Astrocyte (in vitro differentiated cells and primary cell): ENCODE measurements around the gene KIF7.

Experiments
- EZH2 ChIP-seq: IDR thresholded peaks from 2 replicates; pipeline ENCODE4 v1.6.1; 2012; ENCODE audit warnings: mild to moderate bottlenecking, low read length, inconsistent platforms; ENCODE audit not compliant: insufficient read depth
- TF ChIP-seq, protein P1 (sequence below): IDR thresholded peaks from 2 replicates; pipeline ENCODE4 v1.5.1; 2011; ENCODE audit warnings: low read depth, mild to moderate bottlenecking, inconsistent platforms, low read length, moderate library complexity; ENCODE audit not compliant: insufficient read depth

DNA sequence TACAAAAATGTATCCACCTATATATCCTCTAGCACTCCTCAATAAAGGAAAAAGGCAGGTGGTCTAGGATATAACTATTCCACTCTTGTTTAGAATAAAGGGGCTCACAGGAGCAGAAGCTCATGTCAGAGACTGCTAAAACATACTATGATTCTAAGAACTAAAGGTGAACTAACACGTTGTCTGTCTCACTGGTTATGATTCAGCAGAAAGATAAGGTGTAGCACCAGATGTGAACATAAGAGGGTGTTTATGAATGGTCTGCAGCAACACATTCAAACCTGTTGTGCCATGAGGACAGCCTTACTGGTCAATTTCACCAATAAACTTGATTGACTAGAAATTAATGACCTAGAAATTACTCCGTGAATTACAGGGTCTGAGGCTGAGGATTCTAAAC is 30.7 kb upstream of the KIF7 start:
- TF ChIP-seq, protein P1, sequence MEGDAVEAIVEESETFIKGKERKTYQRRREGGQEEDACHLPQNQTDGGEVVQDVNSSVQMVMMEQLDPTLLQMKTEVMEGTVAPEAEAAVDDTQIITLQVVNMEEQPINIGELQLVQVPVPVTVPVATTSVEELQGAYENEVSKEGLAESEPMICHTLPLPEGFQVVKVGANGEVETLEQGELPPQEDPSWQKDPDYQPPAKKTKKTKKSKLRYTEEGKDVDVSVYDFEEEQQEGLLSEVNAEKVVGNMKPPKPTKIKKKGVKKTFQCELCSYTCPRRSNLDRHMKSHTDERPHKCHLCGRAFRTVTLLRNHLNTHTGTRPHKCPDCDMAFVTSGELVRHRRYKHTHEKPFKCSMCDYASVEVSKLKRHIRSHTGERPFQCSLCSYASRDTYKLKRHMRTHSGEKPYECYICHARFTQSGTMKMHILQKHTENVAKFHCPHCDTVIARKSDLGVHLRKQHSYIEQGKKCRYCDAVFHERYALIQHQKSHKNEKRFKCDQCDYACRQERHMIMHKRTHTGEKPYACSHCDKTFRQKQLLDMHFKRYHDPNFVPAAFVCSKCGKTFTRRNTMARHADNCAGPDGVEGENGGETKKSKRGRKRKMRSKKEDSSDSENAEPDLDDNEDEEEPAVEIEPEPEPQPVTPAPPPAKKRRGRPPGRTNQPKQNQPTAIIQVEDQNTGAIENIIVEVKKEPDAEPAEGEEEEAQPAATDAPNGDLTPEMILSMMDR: no peak
- TF ChIP-seq EZH2: no peak
